Lower lobe of right lung (tissue), 2 donors: ENCODE data around the gene DNAJC30. TPM values are rescaled to one million over a fixed set of nuclear protein-coding genes. Genes with fewer than 3 reads are reported as not detected.

Experiments used
- ATAC-seq, 2 donors: fragments of 200-7000 bp; cut with Tn5 transposase; one replicate each; pipeline ENCODE4 v1.9.1; 2020 to 2022; ENCODE audit warnings: mild to moderate bottlenecking in 2 of 2, moderate library complexity in 2 of 2
- DNase-seq: peaks from one replicate; pipeline ENCODE4 v3.0.0-alpha.2; 2020
- H3K27ac ChIP-seq: fragments of 200-600 bp; one replicate; pipeline ENCODE4 v1.8.0; 2022
- H3K27me3 ChIP-seq: fragments of 200-600 bp; one replicate; pipeline ENCODE4 v1.8.0; 2022; ENCODE audit warnings: low read depth
- H3K36me3 ChIP-seq: fragments of 200-600 bp; one replicate; pipeline ENCODE4 v1.8.0; 2022; ENCODE audit warnings: mild to moderate bottlenecking
- H3K4me1 ChIP-seq: fragments of 200-600 bp; one replicate; pipeline ENCODE4 v1.8.0; 2022
- H3K4me3 ChIP-seq: fragments of 200-600 bp; one replicate; pipeline ENCODE4 v1.8.0; 2022; ENCODE audit warnings: mild to moderate bottlenecking
- H3K9me3 ChIP-seq: fragments of 200-600 bp; one replicate; pipeline ENCODE4 v1.8.0; 2022
- CTCF ChIP-seq: fragments of 200-600 bp; IDR thresholded peaks from one replicate; pipeline ENCODE4 v1.8.0; 2022; ENCODE audit warnings: antibody characterized with exemption, mild to moderate bottlenecking
- intact Hi-C: fragments of 100-400 bp; cut with DNase I; formaldehyde crosslinking; loops from one replicate; pipeline ENCODE4 v1.11.0; 2022
- total RNA-seq: library from RNA; stranded (reverse); fragmentation: NEBNext Ultra II Directional; extraction: Animal tissue kit (Norgen Biotek cat#: 25700); gene quantifications from one replicate; pipeline ENCODE4 v1.2.1, GENCODE V29; 2021
- donor health status: DM: no; HTN: yes; CAD: no; lungs with severe emphysema.

Gene DNAJC30
- total RNA-seq, 1 donor from 2014 or later, result 10.5 TPM

GRCh38 chr7:73706126-73707044, 23.1 kb upstream of the DNAJC30 start:
- H3K27ac ChIP-seq, result no peak overlapping the region

GRCh38 chr7:73705551-73705920, 22.3 kb upstream of the DNAJC30 start:
- intact Hi-C loops, result no loop called here
- Histone ChIP-seq H3K36me3 (no peaks in the 10 kb centered on the region), H3K9me3 (no peaks in the 10 kb centered on the region), H3K4me1 (peaks cover 17% of the 10 kb centered on the region), H3K27ac (no peak overlapping the region), H3K4me3 (no peak overlapping the region), H3K27me3 (no peaks in the 10 kb centered on the region)
- TF ChIP-seq CTCF, result no peak
- no peak for DNase-seq
- no peak for ATAC-seq

More at GRCh38 chr7:73706126-73707044, 23.1 kb upstream of the DNAJC30 start:
- no peak for DNase-seq
- no peaks in the 10 kb centered on the region for H3K9me3 ChIP-seq
- no peak for ATAC-seq
- H3K4me3 ChIP-seq, result no peak overlapping the region
- peaks cover 17% of the 10 kb centered on the region for H3K4me1 ChIP-seq
- TF ChIP-seq CTCF, result no peak
- no peaks in the 10 kb centered on the region for H3K27me3 ChIP-seq
- no peaks in the 10 kb centered on the region for H3K36me3 ChIP-seq
- intact Hi-C loops, result no loop called here

GRCh38 chr7:73704640-73705550, 21.6 kb upstream of the DNAJC30 start:
- DNase-seq (peak; percentile 65), ATAC-seq (peak; percentile 73 to 77)
- intact Hi-C loops, result no loop called here
- peaks cover under 1% of the 10 kb centered on the region for H3K36me3 ChIP-seq
- H3K27me3 ChIP-seq, result no peaks in the 10 kb centered on the region
- H3K9me3 ChIP-seq, result no peaks in the 10 kb centered on the region
- peaks cover 17% of the 10 kb centered on the region for H3K4me1 ChIP-seq
- no peak overlapping the region for H3K27ac ChIP-seq
- TF ChIP-seq CTCF, result no peak
- H3K4me3 ChIP-seq, result no peak overlapping the region

- Histone ChIP-seq H3K9me3 (no peaks in the 10 kb centered on the region), H3K27me3 (no peaks in the 10 kb centered on the region), H3K4me3 (peak overlapping the region; percentile 25), H3K36me3 (peaks cover 9% of the 10 kb centered on the region), H3K27ac (no peak overlapping the region), H3K4me1 (peaks cover 17% of the 10 kb centered on the region)
- no peak for TF ChIP-seq CTCF
- ATAC-seq, result peak; percentile 64 to 81
- intact Hi-C loops, result no loop called here
- peak; percentile 65 for DNase-seq
Measured at GRCh38 chr7:73703757-73704639, 20.7 kb upstream of the DNAJC30 start.

GRCh38 chr7:73703225-73703624, 20.0 kb upstream of the DNAJC30 start:
- intact Hi-C loops, result no loop called here
- DNase-seq (no peak), ATAC-seq (no peak)
- Histone ChIP-seq H3K4me3 (no peak overlapping the region), H3K27me3 (no peaks in the 10 kb centered on the region), H3K4me1 (peaks cover 17% of the 10 kb centered on the region), H3K27ac (no peak overlapping the region), H3K36me3 (peaks cover 17% of the 10 kb centered on the region), H3K9me3 (no peaks in the 10 kb centered on the region)
- no peak for TF ChIP-seq CTCF
